Measurements from ENCODE around the gene EIF1AX.

Gene EIF1AX

DNA sequence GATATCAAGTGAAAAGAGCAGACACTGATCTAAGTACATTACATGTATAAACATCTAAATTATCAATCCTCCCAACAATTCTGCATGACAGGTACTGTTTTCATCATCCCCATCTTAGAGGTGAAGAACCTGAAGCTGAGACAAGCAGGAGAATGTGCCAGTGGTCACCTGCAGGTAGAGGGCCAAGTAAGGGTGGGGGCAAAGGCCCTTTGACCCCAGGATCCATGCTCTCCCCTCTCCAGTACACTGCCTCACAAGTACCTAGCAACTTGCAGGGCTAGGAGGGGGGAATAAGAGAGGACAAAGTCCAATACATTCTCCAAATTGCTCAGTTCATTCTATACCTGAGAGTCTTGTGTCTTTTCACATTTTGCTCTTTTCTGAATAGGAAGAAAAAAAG is 16.7 kb downstream of the EIF1AX start:
- no peaks in the 10 kb centered on the region for H3K27me3 ChIP-seq
- TF ChIP-seq, protein P1, sequence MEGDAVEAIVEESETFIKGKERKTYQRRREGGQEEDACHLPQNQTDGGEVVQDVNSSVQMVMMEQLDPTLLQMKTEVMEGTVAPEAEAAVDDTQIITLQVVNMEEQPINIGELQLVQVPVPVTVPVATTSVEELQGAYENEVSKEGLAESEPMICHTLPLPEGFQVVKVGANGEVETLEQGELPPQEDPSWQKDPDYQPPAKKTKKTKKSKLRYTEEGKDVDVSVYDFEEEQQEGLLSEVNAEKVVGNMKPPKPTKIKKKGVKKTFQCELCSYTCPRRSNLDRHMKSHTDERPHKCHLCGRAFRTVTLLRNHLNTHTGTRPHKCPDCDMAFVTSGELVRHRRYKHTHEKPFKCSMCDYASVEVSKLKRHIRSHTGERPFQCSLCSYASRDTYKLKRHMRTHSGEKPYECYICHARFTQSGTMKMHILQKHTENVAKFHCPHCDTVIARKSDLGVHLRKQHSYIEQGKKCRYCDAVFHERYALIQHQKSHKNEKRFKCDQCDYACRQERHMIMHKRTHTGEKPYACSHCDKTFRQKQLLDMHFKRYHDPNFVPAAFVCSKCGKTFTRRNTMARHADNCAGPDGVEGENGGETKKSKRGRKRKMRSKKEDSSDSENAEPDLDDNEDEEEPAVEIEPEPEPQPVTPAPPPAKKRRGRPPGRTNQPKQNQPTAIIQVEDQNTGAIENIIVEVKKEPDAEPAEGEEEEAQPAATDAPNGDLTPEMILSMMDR (IDR thresholded peaks at IDR 0.05; ENCODE audit: low read depth, low read length) = no peak
- H3K4me1 ChIP-seq = no peaks in the 10 kb centered on the region
- H3K4me3 ChIP-seq (ENCODE audit: low read depth, low read length) = no peak overlapping the region
- H3K9me3 ChIP-seq = no peaks in the 10 kb centered on the region
- DNase-seq = no peak
- H3K36me3 ChIP-seq = peaks cover 6% of the 10 kb centered on the region

DNA sequence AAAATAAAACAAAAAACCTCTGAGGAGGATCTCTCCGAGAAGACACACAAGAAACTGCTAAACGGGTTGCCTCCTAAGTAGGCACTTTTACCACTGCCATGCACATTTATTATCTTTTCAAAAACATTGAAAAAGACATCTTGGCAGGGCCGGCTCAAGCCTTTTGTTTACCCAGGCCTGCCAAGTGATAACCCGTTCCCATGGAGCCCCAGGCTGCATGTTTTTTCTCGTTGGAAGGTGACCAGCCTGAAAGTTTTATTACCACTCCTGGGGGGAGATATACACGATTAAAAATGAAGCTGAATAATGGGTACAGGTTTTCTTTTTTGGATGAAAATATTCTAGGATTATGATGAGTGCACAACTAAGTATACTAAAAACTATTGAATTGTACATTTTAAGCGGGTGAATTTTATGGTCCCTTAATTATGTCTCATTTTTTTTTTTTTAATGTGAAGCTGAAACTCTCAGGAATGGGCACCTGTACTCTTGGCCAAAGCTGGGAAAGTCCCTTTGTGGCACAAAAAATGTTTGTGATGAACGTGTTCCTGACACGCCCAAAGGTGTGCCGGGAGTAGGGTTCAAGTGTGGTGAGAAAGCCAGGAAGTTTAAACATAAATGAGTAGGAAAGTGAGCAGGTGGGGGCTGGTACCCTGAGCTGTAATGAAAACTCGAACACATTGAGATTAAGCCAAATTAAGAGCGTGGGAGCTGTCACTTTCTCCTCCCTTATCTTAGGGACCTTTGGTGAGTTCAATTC is 23.4 kb downstream of the EIF1AX start:
- DNase-seq = no peak
- H3K4me1 ChIP-seq = no peaks in the 10 kb centered on the region

DNA sequence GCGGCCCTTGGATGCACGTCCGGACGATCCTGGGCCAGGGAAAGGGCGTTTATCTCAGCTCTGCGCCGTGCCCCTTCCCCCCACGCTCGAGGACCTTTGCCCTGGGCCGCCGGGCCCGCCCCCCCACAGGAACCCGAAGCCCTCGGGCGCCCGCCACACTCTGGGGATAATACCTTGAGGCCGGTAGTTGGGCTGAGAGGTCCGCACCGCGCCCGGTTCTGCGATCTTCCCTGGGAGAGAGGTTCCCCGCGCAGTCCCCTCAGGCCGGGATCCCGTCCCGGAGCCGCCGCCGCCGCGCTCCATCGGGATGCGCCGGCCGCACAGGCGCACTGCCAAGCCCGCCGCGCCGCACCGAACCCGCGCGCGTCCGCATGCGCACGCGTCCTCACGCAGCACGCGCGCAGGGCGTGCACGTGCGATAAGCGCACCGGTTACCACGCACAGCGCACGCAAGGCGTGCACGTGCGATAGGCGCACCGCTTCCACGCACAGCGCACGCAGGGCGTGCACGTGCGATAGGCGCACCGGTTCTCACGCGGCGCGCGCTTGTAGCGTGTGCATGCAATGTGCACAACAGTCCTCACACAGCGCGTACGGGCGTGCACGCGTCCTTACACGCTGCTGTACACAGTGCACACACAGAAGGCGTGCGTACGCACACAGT is 24.9 kb downstream of the EIF1AX start, which contains the start of gene MAP7D2:
TSS of gene MAP7D2 (minus strand) at position 331 of the 664 bp plus-strand sequence. CDS start at position 303, 28 bp downstream.
- TF ChIP-seq, protein P1 (IDR thresholded peaks at IDR 0.05; ENCODE audit: low read depth, low read length) = no peak
- peak within 1 kb of the TSS; percentile 38 for H3K4me3 ChIP-seq (ENCODE audit: low read depth, low read length)
- no peaks in the 10 kb centered on the region for H3K27me3 ChIP-seq
- H3K9me3 ChIP-seq = no peaks in the 10 kb centered on the region
- no peaks in the 10 kb centered on the region for H3K36me3 ChIP-seq
- DNase-seq = no peak
- H3K4me1 ChIP-seq = no peaks in the 10 kb centered on the region

More for the DNA sequence above, 23.4 kb downstream of the EIF1AX start:
- Histone ChIP-seq H3K36me3 (no peaks in the 10 kb centered on the region), H3K4me3 (ENCODE audit: low read depth, low read length) (no peak overlapping the region), H3K9me3 (no peaks in the 10 kb centered on the region), H3K27me3 (no peaks in the 10 kb centered on the region)
- TF ChIP-seq, protein P1 (IDR thresholded peaks at IDR 0.05; ENCODE audit: low read depth, low read length) = no peak

DNA sequence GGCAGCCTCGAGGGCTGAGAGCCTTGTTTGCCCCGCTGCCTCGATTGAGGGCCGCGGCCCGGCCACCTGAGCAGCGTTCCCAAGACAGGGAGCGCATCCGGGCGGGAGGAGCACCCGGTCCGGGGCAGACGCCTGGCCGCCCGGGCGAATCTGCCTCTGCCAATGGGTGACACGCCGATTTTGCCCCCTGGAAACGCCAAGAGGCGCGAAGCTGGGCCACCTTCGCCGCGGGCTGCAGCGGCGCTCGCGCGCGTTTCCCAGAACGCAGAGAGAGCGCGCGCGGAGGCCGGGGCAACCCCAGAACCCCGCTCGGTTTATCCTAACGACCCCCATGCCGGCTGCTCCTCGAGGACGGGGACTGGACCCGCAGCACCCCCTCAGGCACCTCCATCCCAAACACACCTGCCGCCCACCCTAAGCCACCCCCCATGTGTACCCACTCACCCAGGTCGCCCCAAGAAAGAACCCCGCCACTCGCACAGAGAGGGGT is 25.5 kb downstream of the EIF1AX start:
- TF ChIP-seq, protein P1 (IDR thresholded peaks at IDR 0.05; ENCODE audit: low read depth, low read length) = no peak
- peak overlapping the region; percentile 38 for H3K4me3 ChIP-seq (ENCODE audit: low read depth, low read length)
- H3K9me3 ChIP-seq = no peaks in the 10 kb centered on the region
- no peaks in the 10 kb centered on the region for H3K27me3 ChIP-seq
- peak; percentile 13 for DNase-seq
- no peaks in the 10 kb centered on the region for H3K36me3 ChIP-seq
- no peaks in the 10 kb centered on the region for H3K4me1 ChIP-seq

DNA sequence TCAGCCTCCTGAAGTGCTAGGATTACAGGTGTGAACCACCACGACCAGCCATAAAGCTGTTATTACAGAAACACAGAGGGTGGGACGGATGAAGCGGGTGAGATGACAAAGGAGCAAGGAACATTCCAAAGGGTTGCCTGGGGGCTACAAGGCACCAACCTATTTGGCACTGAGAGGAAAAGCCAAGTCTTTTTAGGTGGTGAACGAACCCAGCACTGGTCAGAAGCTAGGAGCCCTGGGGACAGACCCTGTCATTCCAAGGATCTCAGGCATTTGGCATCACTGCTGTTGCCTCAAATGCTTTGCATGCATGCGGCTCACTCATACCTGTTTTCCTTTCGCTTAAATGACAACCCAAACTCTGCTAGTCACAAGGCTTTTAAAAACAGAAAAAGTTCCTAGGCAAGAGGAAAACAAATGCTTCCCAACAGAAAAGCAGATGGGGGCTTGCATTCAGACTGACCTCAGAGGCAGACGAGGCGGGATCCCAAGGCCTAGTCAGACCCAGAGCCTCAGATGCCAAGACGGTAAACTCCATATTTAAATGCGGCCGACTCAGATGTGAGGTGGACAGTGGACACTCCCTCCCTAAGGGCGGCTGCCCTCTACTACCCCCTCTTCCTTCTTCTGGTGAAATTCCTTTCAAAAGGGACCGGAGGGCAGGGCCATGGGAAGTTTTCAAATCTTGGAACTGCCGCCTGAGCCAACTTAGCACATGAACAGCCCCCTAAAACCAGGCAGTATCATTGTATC is 29.4 kb downstream of the EIF1AX start:
- DNase-seq = no peak
- H3K9me3 ChIP-seq = no peaks in the 10 kb centered on the region
- H3K4me3 ChIP-seq (ENCODE audit: low read depth, low read length) = no peak overlapping the region
- no peaks in the 10 kb centered on the region for H3K36me3 ChIP-seq
- H3K4me1 ChIP-seq = no peaks in the 10 kb centered on the region
- TF ChIP-seq, protein P1 (IDR thresholded peaks at IDR 0.05; ENCODE audit: low read depth, low read length) = no peak
- no peaks in the 10 kb centered on the region for H3K27me3 ChIP-seq
